ENCODE measurements around the gene ANKDD1B. TPM values are rescaled to one million over a fixed set of nuclear protein-coding genes. Genes with fewer than 3 reads are reported as not detected.
"Not testable (repeated sequence)": the region's sequence is repeated elsewhere in the genome, so short reads cannot be mapped to it uniquely, and the experiment has no call there.

Gene ANKDD1B
- total RNA-seq, result 1 to 10 TPM in 1 of 4 donors, not detected in 3; 1.1 TPM

DNA sequence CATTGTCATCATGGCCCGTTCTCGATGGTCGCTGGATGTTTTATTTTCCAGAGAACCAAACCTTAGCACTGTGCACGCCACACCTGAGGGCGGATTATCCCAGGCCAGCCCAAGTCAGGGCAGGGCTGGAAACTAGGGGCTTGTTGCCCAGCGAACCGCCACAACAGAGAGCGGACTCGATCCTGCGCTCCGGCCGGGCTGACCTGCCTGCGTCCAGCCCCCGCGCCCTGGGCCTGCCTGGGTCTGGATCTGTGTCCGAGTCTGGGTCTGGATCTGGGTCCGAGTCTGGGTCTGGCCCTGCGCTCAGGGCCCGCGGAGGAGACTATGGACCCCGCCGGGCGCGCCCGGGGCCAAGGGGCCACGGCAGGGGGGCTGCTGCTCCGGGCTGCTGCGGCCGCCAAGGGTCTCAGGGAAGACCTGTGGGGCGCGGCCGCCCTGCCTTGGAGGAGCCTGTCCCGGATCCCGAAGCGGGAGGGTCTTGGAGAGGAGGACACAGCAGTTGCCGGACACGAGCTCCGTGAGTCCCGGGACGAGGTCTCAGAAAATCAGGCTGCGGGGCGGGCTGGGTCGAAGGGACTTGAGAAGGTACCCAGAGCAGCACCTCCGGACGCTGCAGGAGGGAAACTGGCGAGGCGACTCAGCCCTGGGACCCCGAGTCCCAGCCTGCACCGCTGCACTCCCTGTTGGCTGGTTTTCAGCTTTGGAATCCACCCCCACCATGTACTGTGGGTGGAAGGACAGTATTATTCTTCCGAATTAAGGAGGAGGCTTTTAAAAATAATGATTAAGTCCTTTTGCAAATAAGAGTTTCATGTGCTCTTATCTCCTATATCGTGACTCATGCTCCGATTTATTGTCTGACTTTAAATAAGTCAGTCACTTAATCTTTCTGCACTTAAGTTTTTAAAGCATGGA, at the start of gene ANKDD1B:
Gene ANKDD1B (plus strand): TSS at position 143 of the 915 bp plus-strand sequence. CDS start 182 bp downstream, at position 325.
- in situ Hi-C loops (cut with MboI; ENCODE audit: low sequenced_read_pairs in 4 of 4) (no loop called here), intact Hi-C loops (cut with DNase I; ENCODE audit: low total_unique reads) (no loop called here)
- Histone ChIP-seq H3K4me1 (peaks cover 0 to 9% of the 10 kb centered on the region in 2 donors), H3K9me3 (no peaks in the 10 kb centered on the region), H3K36me3 (no peaks in the 10 kb centered on the region), H3K4me3 (peak within 1 kb of the TSS; percentile 47 to 64 (median 56)), H3K27me3 (no peaks in the 10 kb centered on the region), H3K27ac (no peak within 1 kb of the TSS)
- DNase-seq (no peak), ATAC-seq (peak in 1 of 2 donors; percentile 44)
- TF ChIP-seq POLR2A (IDR thresholded peaks at IDR 0.05), result no peak
- TF ChIP-seq, protein P1, sequence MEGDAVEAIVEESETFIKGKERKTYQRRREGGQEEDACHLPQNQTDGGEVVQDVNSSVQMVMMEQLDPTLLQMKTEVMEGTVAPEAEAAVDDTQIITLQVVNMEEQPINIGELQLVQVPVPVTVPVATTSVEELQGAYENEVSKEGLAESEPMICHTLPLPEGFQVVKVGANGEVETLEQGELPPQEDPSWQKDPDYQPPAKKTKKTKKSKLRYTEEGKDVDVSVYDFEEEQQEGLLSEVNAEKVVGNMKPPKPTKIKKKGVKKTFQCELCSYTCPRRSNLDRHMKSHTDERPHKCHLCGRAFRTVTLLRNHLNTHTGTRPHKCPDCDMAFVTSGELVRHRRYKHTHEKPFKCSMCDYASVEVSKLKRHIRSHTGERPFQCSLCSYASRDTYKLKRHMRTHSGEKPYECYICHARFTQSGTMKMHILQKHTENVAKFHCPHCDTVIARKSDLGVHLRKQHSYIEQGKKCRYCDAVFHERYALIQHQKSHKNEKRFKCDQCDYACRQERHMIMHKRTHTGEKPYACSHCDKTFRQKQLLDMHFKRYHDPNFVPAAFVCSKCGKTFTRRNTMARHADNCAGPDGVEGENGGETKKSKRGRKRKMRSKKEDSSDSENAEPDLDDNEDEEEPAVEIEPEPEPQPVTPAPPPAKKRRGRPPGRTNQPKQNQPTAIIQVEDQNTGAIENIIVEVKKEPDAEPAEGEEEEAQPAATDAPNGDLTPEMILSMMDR (IDR thresholded peaks at IDR 0.05 in 4 of 5, conservative IDR thresholded peaks at IDR 0.05 in 1 of 5), result no peak

DNA sequence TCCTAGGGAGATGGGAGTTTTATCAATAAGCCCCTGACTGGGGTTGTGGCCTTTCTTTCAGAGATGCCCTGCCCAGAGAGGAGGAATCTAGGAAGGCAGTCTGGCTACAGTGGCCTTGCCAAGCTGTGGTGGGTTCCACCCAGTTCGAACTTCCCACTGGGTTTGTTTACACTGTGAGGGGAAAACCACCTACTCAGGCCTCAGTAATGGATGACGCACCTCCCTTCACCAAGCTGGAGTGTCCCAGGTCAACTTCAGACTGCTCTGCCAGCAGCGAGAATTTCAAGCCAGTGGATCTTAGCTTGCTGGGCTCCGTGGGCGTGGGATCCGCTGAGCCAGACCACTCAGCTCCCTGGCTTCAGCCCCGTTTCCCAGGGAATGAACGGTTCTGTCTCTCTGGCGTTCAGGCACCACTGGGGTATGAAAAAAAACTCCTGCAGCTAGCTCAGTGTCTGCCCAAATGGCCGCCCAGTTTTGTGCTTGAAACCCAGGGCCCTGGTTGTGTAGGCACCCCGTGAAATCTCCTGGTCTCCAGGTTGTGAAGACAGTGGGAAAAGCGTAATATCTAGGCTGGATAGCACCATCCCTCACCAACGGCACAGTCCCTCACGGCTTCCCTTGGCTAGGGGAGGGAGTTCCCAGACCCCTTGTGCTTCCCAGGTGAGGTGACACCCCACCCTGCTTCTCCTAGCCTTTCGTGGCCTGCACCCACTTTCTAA, 45.1 kb upstream of the ANKDD1B start:
- H3K36me3 ChIP-seq; in situ Hi-C loops (cut with MboI; ENCODE audit: low sequenced_read_pairs in 4 of 4); H3K27me3 ChIP-seq; DNase-seq; H3K4me3 ChIP-seq; intact Hi-C loops (cut with DNase I; ENCODE audit: low total_unique reads); H3K9me3 ChIP-seq; ATAC-seq: not testable (repeated sequence)
- peak overlapping the region in 3 of 4 donors; percentile 12 to 43 (median 14) for H3K27ac ChIP-seq
- H3K4me1 ChIP-seq, result peaks cover 4 to 18% of the 10 kb centered on the region in 2 donors

DNA sequence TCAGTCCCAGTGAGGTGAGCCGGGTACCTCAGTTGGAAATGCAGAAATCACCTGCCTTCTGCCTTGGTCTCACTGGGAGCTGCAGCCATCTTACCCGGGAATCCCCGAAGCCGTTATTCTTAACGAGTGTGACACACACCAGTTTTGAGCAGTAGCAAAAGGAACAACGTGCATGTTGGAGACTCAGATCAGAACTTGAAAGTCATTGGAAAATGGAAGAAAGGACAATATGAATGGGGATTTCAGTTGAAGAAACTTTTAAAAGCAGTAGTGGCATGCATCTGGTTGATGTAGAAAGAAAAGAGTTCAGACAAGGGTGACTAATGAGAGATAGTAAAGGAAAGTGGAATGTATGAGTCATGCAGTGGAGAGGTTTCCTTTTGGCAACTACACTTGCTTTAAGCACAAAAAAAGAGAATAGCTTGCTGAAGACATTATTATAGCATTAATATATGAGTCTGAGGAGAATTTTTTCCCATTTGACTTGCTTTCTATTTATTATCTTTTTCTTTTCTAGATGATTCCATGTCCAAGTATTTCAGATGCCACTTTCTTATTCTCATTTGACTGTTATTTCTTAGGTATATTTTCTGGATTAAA, 44.4 kb upstream of the ANKDD1B start:
- TF ChIP-seq, protein P1 (IDR thresholded peaks at IDR 0.05 in 4 of 5, conservative IDR thresholded peaks at IDR 0.05 in 1 of 5), result no peak
- Histone ChIP-seq H3K4me3 (no peak overlapping the region), H3K36me3 (peaks cover 0 to 3% of the 10 kb centered on the region in 2 donors), H3K27me3 (no peaks in the 10 kb centered on the region), H3K27ac (peak overlapping the region in 3 of 4 donors; percentile 12 to 43 (median 14)), H3K4me1 (peaks cover 4 to 18% of the 10 kb centered on the region in 2 donors), H3K9me3 (no peaks in the 10 kb centered on the region)
- no peak for DNase-seq
- peak; percentile 97 to 99 for ATAC-seq
- in situ Hi-C loops (cut with MboI; ENCODE audit: low sequenced_read_pairs in 4 of 4), result no loop called here
- intact Hi-C loops (cut with DNase I; ENCODE audit: low total_unique reads), result no loop called here

- H3K36me3 ChIP-seq, result peaks cover 0 to 3% of the 10 kb centered on the region in 2 donors
- no peak for DNase-seq
- no peak overlapping the region for H3K27ac ChIP-seq
- in situ Hi-C loops (cut with MboI; ENCODE audit: low sequenced_read_pairs in 4 of 4), result no loop called here
- no peaks in the 10 kb centered on the region for H3K27me3 ChIP-seq
- H3K4me1 ChIP-seq, result peaks cover 4 to 18% of the 10 kb centered on the region in 2 donors
- no peak for ATAC-seq
- intact Hi-C loops (cut with DNase I; ENCODE audit: low total_unique reads), result no loop called here
- no peak overlapping the region for H3K4me3 ChIP-seq
- no peaks in the 10 kb centered on the region for H3K9me3 ChIP-seq
- TF ChIP-seq, protein P1 (IDR thresholded peaks at IDR 0.05 in 4 of 5, conservative IDR thresholded peaks at IDR 0.05 in 1 of 5), result no peak
- TF ChIP-seq POLR2A (IDR thresholded peaks at IDR 0.05), result no peak
Measured at GRCh38 chr5:75567710-75568109, 43.5 kb upstream of the ANKDD1B start.

All from gastrocnemius medialis (tissue), 4 donors.